ENCODE results near the gene MYPOP.

Gene MYPOP

DNA sequence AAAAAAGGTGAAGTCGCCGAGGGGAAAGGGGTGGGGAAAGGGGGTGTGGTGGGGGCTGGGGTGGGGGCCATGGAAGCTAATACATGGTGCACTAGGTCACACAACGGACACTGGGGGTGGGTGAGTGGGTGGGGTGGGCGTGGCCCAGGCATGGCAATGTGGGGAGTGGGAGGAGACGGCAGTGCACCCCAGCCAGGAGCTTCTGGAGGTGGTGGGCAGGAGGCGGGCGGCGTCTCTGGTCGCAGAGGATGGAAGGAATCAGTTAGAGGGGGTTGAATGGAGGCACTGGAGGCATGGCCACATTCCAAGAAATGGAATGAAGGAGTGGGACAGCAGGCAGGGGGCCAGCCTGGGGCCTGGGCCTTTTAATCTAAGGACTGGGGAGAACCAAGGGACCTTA, 31.3 kb upstream of the MYPOP start:
- Histone ChIP-seq H3K27ac (ENCODE audit: extremely low read depth, low read depth, low read length) (no peak overlapping the region), H3K9me3 (ENCODE audit: control insufficient read depth, insufficient read depth, low read depth, low read length) (no peaks in the 10 kb centered on the region), H3K36me3 (ENCODE audit: control insufficient read depth in 2 of 2, insufficient read depth in 1 of 2, low read length in 2 of 2) (no peaks in the 10 kb centered on the region; a peak in 1 of 3 replicates), H3K4me3 (ENCODE audit: low read depth, low read length) (no peak overlapping the region), H3K4me1 (ENCODE audit: control insufficient read depth, insufficient read depth, low read length) (no peaks in the 10 kb centered on the region)
- ChIA-PET CTCF (interaction anchor here (0.6 kb wide), 1 partner anchor 26 kb away, joined by 3 read pairs; no protein-coding TSS in a partner anchor), POLR2A (interaction anchor here (0.6 kb wide), 1 partner anchor 17 kb away, joined by 3 read pairs; no protein-coding TSS in a partner anchor)
- TF ChIP-seq ZFHX2 (tag by site-specific recombination; conservative IDR thresholded peaks at IDR 0.05) = peak; percentile 94
- no peak for TF ChIP-seq KLF16 (tag by site-specific recombination; IDR thresholded peaks at IDR 0.05)
- TF ChIP-seq ZNF169 (tag by site-specific recombination; IDR thresholded peaks at IDR 0.05) = no peak
- no peak for TF ChIP-seq ZNF623 (tag by site-specific recombination; IDR thresholded peaks at IDR 0.05)
- no peak for TF ChIP-seq ZNF843 (tag by site-specific recombination; IDR thresholded peaks at IDR 0.05)
- TF ChIP-seq KLF1 (tag by site-specific recombination; IDR thresholded peaks at IDR 0.05) = peak; percentile 77
- TF ChIP-seq ZNF114 (tag by site-specific recombination; IDR thresholded peaks at IDR 0.05) = no peak
- peak; percentile 85 for TF ChIP-seq EGR2 (tag by site-specific recombination; IDR thresholded peaks at IDR 0.05; ENCODE audit: low read depth)
- TF ChIP-seq ZNF560 (tag by site-specific recombination; IDR thresholded peaks at IDR 0.05; ENCODE audit: borderline replicate concordance) = no peak
- no peak for TF ChIP-seq GLI4 (tag by site-specific recombination; IDR thresholded peaks at IDR 0.05)
- no peak for TF ChIP-seq ZNF571 (tag by site-specific recombination; IDR thresholded peaks at IDR 0.05)

DNA sequence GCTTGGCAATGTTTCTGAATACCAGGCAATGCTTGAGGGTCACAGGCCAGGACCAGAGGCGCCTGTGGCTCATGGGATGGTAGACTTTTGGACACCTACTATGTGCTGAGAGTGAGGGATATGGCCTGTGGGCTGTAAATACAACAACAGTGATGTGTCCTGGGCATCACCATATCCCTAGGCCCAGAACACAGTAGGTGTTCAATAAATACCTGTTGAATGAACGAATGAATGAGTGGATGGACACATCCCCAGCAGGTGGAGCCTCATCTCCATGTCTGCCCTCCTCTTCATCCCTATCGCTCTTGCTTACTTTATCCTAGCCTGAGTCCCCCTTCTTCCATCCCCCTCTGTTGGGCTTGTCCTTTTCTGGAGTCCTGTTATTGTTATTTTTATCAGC, 28.6 kb upstream of the MYPOP start:
- no peaks in the 10 kb centered on the region; a peak in 1 of 3 replicates for H3K36me3 ChIP-seq (ENCODE audit: control insufficient read depth in 2 of 2, insufficient read depth in 1 of 2, low read length in 2 of 2)
- H3K4me1 ChIP-seq (ENCODE audit: control insufficient read depth, insufficient read depth, low read length) = no peaks in the 10 kb centered on the region
- ChIA-PET POLR2A (no interaction called here), CTCF (interaction anchor here (0.9 to 1.1 kb wide), 2 partner anchors 28 to 48 kb away, joined by 3 read pairs; partner anchors contain the start of gene MYPOP)
- H3K27ac ChIP-seq (ENCODE audit: extremely low read depth, low read depth, low read length) = no peak overlapping the region
- H3K9me3 ChIP-seq (ENCODE audit: control insufficient read depth, insufficient read depth, low read depth, low read length) = no peaks in the 10 kb centered on the region
- no peak overlapping the region for H3K4me3 ChIP-seq (ENCODE audit: low read depth, low read length)
- TF ChIP-seq TCF7L2 (IDR thresholded peaks at IDR 0.05; ENCODE audit: borderline replicate concordance, low read depth, low read length) = no peak
- peak; percentile 71; the same call in 1 of the 2 replicates for TF ChIP-seq ZNF664 (tag by site-specific recombination; IDR thresholded peaks at IDR 0.05)
- TF ChIP-seq ZNF19 (tag by site-specific recombination; IDR thresholded peaks at IDR 0.05; ENCODE audit: low read depth) = no peak
- TF ChIP-seq ZNF518A (tag by site-specific recombination; conservative IDR thresholded peaks at IDR 0.05; ENCODE audit: low read depth) = no peak
- TF ChIP-seq ZNF24 (tag by site-specific recombination; IDR thresholded peaks at IDR 0.05) = peak; percentile 39; the same call in 1 of the 2 replicates
- TF ChIP-seq ZNF366 (tag by site-specific recombination; conservative IDR thresholded peaks at IDR 0.05) = no peak
- TF ChIP-seq SETDB1 (IDR thresholded peaks at IDR 0.05; ENCODE audit: insufficient read length, low read length) = no peak
- no peak for TF ChIP-seq ZNF549 (tag by site-specific recombination; IDR thresholded peaks at IDR 0.05)
- TF ChIP-seq ZBTB48 (tag by site-specific recombination; IDR thresholded peaks at IDR 0.05) = no peak
- TF ChIP-seq PRDM2 (tag by site-specific recombination; IDR thresholded peaks at IDR 0.05; ENCODE audit: borderline replicate concordance) = no peak
- no peak for TF ChIP-seq ZNF121 (tag by site-specific recombination; IDR thresholded peaks at IDR 0.05)
- TF ChIP-seq MZF1 (tag by site-specific recombination; IDR thresholded peaks at IDR 0.05; ENCODE audit: borderline replicate concordance) = peak; percentile 23; the same call in 1 of the 2 replicates
- TF ChIP-seq SCRT2 (tag by site-specific recombination; IDR thresholded peaks at IDR 0.05) = peak; percentile 80
- TF ChIP-seq ZNF239 (tag by site-specific recombination; IDR thresholded peaks at IDR 0.05) = no peak
- TF ChIP-seq ZNF555 (tag by site-specific recombination; conservative IDR thresholded peaks at IDR 0.05) = no peak
- no peak for TF ChIP-seq RBAK (tag by site-specific recombination; IDR thresholded peaks at IDR 0.05)
